Mucosa of descending colon (tissue), 3 donors: Measurements from ENCODE around the gene PLET1. TPM values are rescaled to one million over a fixed set of nuclear protein-coding genes. Genes with fewer than 3 reads are reported as not detected.

ENCODE experiments used
- ATAC-seq: fragments of 200-7000 bp; cut with Tn5 transposase; one replicate; pipeline ENCODE4 v1.9.1; 2020; ENCODE audit warnings: mild to moderate bottlenecking, moderate library complexity
- DNase-seq, 3 donors: peaks; one replicate each; pipeline ENCODE4 v3.0.0-alpha.2; 2020
- H3K36me3 ChIP-seq: fragments of 200-600 bp; one replicate; pipeline ENCODE4 v1.8.0; 2021; ENCODE audit warnings: low read depth, mild to moderate bottlenecking
- H3K4me1 ChIP-seq: fragments of 200-600 bp; one replicate; pipeline ENCODE4 v1.8.0; 2021; ENCODE audit warnings: low read depth, mild to moderate bottlenecking
- H3K4me3 ChIP-seq: fragments of 200-600 bp; one replicate; pipeline ENCODE4 v1.8.0; 2021; ENCODE audit warnings: mild to moderate bottlenecking
- H3K9me3 ChIP-seq: fragments of 200-600 bp; one replicate; pipeline ENCODE4 v1.8.0; 2021; ENCODE audit warnings: mild to moderate bottlenecking
- intact Hi-C, 2 donors: fragments of 100-400 bp; cut with DNase I in 1 of 2; cut with micrococcal nuclease in 1 of 2; formaldehyde crosslinking; loops; one replicate each; pipeline versions ENCODE4 v1.11.0 to v1.11.1; 2022; cut with DNase I, micrococcal nuclease
- long read RNA-seq, 2 donors: library from polyadenylated mRNA; unstranded; transcript quantifications; one replicate each; pipeline ENCODE4 v2.0.0, GENCODE V29; 2019 to 2021
- total RNA-seq, 3 donors: library from RNA; stranded (reverse); fragmentation: NEBNext Ultra II Directional in 2 of 3; extraction: Animal tissue kit (Norgen Biotek cat#: 25700) in 2 of 3; gene quantifications; one replicate each; pipeline versions ENCODE4 v1.2.1 to v1.2.4, GENCODE V29; 2021 to 2023
- TF ChIP-seq, protein P1 (sequence below): fragments of 200-600 bp; IDR thresholded peaks from one replicate; pipeline ENCODE4 v1.8.0; 2022; ENCODE audit warnings: antibody characterized with exemption, mild to moderate bottlenecking
- donor health status: DM: no; HTN: no; CAD: no; lungs with moderate emphysema.
- donor health status: DM: no; HTN: no; CAD: no.
- donor health status: DM: no; HTN: yes; CAD: no.

Gene PLET1, protein sequence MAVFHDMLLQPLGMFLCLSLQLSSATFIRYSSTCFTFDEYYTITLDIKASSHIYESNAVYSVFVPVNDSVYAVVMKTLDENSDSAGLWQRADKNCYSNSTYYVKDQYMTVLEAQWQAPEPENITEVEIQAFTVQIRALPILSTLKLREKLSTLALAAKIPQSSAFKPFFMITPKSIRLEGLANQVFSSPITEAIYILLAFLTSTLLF
- not detected for total RNA-seq
- long read RNA-seq, donor 1 = 0 reads
- long read RNA-seq, donor 2 = 0 reads

DNA sequence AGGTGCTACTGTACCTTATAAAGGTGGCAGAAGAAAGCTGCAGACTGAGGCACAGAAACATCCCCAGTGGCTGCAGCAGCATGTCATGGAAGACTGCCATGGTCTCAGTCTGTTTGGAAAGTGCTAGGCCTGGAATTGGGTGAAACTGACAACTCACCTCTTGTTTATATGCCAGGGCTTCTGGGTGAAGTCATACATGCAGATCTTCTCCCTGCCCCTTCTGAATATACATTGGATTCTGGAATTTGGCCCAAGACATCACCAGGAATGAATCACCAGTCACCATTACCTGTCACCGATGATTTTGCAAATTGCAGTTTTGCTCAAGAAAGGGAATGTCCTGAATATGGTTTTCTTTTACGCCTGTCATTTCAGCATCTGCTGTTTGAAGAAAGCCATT lies at the start of gene PLET1:
TSS of gene PLET1 (minus strand) at position 371 of the 400 bp plus-strand sequence. CDS start at position 100, 271 bp downstream.
- H3K36me3 ChIP-seq = no peaks in the 10 kb centered on the region
- DNase-seq (no peak), ATAC-seq (no peak)
- H3K4me3 ChIP-seq = no peak within 1 kb of the TSS
- H3K9me3 ChIP-seq = no peaks in the 10 kb centered on the region
- intact Hi-C loops = no loop called here
- H3K4me1 ChIP-seq = peaks cover 7% of the 10 kb centered on the region
- TF ChIP-seq, protein P1, sequence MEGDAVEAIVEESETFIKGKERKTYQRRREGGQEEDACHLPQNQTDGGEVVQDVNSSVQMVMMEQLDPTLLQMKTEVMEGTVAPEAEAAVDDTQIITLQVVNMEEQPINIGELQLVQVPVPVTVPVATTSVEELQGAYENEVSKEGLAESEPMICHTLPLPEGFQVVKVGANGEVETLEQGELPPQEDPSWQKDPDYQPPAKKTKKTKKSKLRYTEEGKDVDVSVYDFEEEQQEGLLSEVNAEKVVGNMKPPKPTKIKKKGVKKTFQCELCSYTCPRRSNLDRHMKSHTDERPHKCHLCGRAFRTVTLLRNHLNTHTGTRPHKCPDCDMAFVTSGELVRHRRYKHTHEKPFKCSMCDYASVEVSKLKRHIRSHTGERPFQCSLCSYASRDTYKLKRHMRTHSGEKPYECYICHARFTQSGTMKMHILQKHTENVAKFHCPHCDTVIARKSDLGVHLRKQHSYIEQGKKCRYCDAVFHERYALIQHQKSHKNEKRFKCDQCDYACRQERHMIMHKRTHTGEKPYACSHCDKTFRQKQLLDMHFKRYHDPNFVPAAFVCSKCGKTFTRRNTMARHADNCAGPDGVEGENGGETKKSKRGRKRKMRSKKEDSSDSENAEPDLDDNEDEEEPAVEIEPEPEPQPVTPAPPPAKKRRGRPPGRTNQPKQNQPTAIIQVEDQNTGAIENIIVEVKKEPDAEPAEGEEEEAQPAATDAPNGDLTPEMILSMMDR = no peak

DNA sequence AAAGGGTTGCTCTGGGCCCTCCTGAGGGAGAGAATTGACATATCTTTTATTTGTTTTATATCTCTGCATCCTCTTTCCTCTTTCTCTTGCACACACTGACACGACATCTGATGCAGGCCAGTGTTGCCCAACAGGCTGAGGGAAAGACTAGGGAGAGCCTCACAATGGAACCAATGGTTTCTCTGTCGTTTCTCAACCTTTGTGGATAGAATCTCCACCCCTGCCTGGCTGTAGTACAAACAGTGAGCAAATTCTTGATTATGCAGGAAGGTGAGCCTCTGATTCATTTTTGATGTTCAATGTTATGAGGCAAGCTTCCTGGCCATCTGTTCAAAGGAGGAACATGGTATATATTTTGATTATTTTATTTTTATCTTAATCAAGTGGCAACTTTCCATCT lies 49.8 kb upstream of the PLET1 start:
- Histone ChIP-seq H3K36me3 (no peaks in the 10 kb centered on the region), H3K9me3 (peaks cover 2% of the 10 kb centered on the region), H3K4me1 (no peaks in the 10 kb centered on the region), H3K4me3 (no peak overlapping the region)
- intact Hi-C loops = no loop called here
- ATAC-seq (no peak), DNase-seq (no peak)
- TF ChIP-seq, protein P1 = no peak

DNA sequence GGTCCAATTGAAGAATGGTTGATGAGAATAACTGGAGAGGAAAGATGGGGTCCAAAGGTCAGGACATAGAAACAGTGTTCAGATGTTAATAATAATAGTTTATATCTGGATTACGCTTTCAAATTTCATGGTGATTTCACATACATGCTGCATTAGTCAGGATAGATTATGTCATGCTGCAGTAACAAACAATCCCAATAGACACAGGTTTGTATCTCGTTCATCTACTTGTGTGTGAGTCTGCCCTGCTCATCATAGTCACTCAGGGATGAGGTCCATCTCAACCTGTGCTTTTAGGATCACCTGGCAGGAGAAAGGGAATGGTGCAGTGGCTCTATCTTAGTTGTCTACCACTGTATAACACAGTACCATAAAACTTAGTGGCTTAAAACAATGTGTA lies 48.0 kb upstream of the PLET1 start:
- H3K4me3 ChIP-seq = no peak overlapping the region
- H3K4me1 ChIP-seq = no peaks in the 10 kb centered on the region
- TF ChIP-seq, protein P1 = no peak
- ATAC-seq = no peak
- intact Hi-C loops = no loop called here
- no peaks in the 10 kb centered on the region for H3K36me3 ChIP-seq
- peaks cover 2% of the 10 kb centered on the region for H3K9me3 ChIP-seq
- no peak for DNase-seq

DNA sequence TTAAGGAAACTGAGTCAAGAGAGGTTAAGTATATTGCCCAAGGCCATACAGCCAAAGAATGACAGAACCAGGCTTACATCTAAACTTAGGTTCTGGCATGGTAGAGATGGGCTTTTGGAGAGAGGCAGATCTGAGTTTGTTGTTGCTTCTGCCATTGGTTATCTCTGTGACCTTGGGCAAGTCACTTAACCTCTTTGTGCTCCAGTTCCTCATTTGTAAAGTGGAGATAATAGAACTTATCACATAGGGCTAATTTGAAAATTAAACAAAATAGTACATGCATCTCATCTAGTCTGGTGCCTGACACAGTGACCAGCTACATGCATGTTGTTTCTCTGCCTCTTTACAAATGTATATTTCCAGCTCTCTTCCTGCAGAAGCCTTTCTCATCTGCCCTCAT lies 47.0 kb upstream of the PLET1 start:
- TF ChIP-seq, protein P1 = no peak
- no peak for DNase-seq
- ATAC-seq = no peak
- Histone ChIP-seq H3K4me3 (no peak overlapping the region), H3K36me3 (no peaks in the 10 kb centered on the region), H3K4me1 (no peaks in the 10 kb centered on the region), H3K9me3 (peaks cover 2% of the 10 kb centered on the region)
- intact Hi-C loops = no loop called here

DNA sequence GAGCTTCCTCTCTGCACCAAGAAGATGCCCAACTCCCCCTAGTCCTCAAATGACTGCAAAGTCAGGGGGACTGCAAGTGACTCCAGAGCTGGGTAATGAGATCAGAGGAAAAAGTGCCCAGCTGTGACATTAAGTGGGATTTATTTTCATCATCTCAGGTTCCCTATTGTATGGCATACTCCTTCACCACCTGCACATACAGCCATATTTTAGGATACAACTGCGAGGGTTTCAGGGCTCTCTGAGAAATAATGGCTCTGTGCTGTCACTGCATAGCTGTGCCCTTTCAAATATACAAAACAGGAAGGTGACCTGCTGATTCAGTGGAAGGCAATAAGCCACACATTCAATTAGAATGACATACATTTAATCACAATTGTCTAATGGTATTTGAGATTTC lies 45.6 kb upstream of the PLET1 start:
- TF ChIP-seq, protein P1 = no peak
- Histone ChIP-seq H3K4me3 (no peak overlapping the region), H3K4me1 (no peaks in the 10 kb centered on the region), H3K36me3 (no peaks in the 10 kb centered on the region), H3K9me3 (peaks cover 2% of the 10 kb centered on the region)
- DNase-seq = no peak
- intact Hi-C loops = no loop called here
- no peak for ATAC-seq

DNA sequence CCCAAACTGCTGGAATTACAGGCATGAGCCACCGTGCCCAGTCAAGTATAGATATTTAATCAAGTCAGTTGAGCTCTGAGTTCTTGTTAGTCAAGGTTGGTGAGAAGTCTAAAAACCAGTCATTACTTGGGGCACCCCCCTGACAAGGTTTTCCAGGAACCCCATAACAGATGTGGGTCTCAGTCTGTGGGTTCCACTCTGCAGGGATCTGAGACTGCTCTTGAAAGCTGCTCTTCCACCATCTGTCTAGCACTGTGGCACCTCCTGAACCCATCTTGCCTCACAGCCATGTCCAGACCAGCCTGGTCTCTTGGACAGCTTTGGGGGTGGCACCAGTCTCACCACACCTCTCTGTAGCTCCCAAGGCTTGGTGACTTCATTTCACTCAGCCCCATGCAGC lies 44.3 kb upstream of the PLET1 start:
- ATAC-seq = no peak
- Histone ChIP-seq H3K4me3 (no peak overlapping the region), H3K4me1 (no peaks in the 10 kb centered on the region), H3K9me3 (peaks cover 2% of the 10 kb centered on the region), H3K36me3 (no peaks in the 10 kb centered on the region)
- TF ChIP-seq, protein P1 = no peak
- intact Hi-C loops = no loop called here
- DNase-seq = no peak
